GM20000 (cell line): ENCODE results near the gene NRP2.

ENCODE experiments used
- DNase-seq: peaks from one replicate; pipeline ENCODE4 v3.0.0; 2012; ENCODE audit warnings: low spot score
- CTCF ChIP-seq: IDR thresholded peaks from 2 replicates; pipeline ENCODE4 v1.5.1; 2012; ENCODE audit warnings: mild to moderate bottlenecking, control low read depth; ENCODE audit errors: extremely low read depth, missing control alignments

NRP2 gene

GRCh38 chr2:205769495-205769850, 87.2 kb downstream of the NRP2 start:
- TF ChIP-seq CTCF = no peak
- DNase-seq = no peak

DNA sequence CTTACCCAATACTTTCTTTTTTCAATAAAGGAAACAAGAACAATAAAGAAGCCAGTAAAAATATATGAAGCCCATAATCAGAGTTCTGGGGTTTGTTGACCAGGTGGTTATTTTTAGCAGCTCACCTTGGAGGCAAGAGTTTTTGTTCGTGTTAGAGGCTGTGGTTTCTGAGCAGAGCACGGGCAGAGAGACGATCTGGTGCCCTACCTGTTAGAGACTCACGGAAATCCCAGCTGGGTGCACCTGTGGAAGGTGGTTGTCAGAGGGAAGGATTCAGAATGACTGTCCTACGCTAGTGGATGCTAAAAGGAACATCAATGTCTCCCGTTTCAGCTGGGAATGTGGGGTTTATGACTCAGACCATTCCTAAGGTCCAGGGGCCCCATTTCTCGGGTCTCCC, 87.6 kb downstream of the NRP2 start:
- no peak for TF ChIP-seq CTCF
- DNase-seq = no peak

DNA sequence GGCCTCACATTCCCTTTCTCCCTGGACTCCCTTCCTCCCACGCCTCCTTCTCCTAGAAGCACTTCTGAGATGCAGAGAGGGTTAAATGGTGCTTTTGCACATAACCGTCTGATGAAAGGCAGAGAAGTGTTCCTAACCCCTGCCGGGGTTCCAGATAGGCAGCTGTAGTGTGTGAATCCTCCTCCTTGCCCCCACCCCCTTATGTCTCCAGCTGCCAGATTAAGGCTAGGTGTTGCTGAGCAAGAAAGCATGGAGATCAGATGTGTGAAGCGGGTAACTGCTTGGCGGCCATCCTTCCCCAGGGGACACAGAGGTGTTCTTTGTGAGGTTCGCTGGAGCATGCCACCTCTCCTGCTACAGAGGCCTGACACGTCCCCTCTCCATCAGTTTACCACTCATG, 88.3 kb downstream of the NRP2 start:
- TF ChIP-seq CTCF = no peak
- DNase-seq = no peak

DNA sequence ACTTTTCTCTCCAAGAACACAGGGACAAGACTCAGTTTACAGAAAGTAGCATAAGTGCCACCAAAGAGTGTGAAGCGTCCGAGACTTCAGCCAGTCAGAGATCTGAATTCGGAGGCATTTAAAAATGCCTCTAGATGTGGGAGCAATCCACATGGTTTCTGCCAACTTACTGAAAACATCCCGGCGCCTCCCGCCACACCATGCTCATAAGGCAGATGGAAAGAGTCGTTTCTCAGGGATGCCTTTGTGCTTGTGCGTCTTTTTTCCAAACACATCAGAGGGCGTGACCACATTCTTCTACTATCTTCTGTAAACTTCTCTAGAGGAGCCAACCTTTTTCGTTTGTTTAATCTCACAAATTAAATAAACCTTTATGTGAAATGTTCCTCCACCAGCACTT, 88.7 kb downstream of the NRP2 start:
- no peak for TF ChIP-seq CTCF
- no peak for DNase-seq

- DNase-seq = no peak
- no peak for TF ChIP-seq CTCF
Observed at GRCh38 chr2:205771666-205772065, 89.4 kb downstream of the NRP2 start.

GRCh38 chr2:205772983-205773382, 90.7 kb downstream of the NRP2 start:
- no peak for TF ChIP-seq CTCF
- DNase-seq = no peak

DNA sequence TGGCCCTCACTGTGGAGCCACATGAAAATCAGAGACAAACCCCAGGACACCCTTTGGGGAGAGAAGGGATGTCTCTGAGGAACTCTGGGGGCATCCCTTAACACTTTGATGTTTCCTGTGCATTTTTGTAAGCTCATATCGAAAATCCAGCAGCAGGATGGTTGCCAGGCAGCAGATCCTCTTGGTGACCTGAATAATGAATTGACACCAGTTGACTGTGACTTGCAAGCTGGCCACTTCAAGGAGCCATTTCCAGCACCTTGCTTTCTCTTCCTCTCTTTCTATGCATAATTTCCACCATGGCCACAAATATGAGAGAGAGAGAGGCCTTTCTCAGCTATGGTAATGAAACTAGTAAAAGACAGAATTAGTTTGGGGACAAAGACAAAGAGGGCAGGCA, 91.7 kb downstream of the NRP2 start:
- no peak for TF ChIP-seq CTCF
- DNase-seq = no peak
